Measurements from ENCODE around the gene RFX3. TPM values are rescaled to one million over a fixed set of nuclear protein-coding genes. Genes with fewer than 3 reads are reported as not detected.

RFX3 gene
- total RNA-seq, 4 donors from 2014 or later, result 8.4 to 15.3 (median 9.7) TPM

DNA sequence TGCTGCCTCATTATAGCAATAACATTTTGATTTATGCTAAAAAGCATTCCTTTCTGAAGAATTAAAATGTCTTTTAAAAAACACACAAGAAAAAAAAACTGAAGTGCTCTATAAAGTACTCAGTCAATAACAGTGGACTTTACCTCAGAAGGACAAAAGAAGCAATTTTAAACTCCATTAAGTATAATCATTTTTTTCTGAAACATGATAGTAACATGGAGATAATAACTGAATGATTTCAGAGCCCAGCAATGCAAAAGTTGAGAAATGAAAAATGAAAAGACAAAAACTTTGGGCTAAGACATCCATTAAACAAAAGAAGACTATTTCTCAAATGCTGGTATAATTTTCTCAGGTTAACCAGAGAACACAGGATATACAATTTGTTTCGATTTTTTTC lies 78.7 kb downstream of the RFX3 start:
- TF ChIP-seq, protein P1, sequence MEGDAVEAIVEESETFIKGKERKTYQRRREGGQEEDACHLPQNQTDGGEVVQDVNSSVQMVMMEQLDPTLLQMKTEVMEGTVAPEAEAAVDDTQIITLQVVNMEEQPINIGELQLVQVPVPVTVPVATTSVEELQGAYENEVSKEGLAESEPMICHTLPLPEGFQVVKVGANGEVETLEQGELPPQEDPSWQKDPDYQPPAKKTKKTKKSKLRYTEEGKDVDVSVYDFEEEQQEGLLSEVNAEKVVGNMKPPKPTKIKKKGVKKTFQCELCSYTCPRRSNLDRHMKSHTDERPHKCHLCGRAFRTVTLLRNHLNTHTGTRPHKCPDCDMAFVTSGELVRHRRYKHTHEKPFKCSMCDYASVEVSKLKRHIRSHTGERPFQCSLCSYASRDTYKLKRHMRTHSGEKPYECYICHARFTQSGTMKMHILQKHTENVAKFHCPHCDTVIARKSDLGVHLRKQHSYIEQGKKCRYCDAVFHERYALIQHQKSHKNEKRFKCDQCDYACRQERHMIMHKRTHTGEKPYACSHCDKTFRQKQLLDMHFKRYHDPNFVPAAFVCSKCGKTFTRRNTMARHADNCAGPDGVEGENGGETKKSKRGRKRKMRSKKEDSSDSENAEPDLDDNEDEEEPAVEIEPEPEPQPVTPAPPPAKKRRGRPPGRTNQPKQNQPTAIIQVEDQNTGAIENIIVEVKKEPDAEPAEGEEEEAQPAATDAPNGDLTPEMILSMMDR (IDR thresholded peaks at IDR 0.05; ENCODE audit: low read depth), result no peak

DNA sequence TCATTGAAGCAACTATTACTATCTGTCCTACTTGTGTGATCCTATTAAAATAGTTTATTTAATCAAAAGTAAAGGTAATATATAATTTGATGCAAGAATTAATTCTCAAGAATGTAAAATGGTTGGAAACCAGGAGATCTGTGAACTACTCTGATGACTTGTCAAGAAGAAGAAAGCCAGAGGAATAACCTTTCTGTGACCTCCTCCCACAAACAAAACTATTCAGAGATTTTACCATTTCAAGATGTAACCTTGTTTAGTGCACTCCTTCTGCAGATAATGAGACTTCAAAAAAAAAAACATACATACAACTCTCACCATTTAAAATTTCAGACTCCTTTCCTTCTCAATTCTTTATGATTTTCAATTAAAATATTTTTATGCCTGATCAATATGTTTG lies 79.5 kb downstream of the RFX3 start:
- TF ChIP-seq, protein P1 (IDR thresholded peaks at IDR 0.05; ENCODE audit: low read depth), result no peak

DNA sequence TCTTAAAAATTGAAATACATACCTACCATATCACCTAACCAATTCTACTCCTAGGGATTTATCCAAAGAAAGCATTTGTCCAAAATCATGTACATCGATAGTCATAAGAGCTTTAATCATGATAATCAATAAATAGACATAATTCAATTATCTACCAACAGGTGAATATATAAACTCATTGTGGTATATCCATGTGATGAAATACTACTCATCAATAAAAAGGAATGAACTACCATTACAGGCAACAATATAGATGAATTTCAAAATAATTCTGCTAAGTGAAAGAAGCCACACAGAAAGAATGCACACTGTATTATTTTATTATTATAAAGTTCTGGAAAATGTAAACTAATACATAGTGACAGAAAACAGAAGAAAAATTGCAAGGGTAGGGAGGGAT lies 81.8 kb downstream of the RFX3 start:
- TF ChIP-seq, protein P1 (IDR thresholded peaks at IDR 0.05; ENCODE audit: low read depth), result no peak

GRCh38 chr9:3441197-3441816 lies 84.5 kb downstream of the RFX3 start:
- TF ChIP-seq, protein P1 (IDR thresholded peaks at IDR 0.05; ENCODE audit: low read depth), result no peak

DNA sequence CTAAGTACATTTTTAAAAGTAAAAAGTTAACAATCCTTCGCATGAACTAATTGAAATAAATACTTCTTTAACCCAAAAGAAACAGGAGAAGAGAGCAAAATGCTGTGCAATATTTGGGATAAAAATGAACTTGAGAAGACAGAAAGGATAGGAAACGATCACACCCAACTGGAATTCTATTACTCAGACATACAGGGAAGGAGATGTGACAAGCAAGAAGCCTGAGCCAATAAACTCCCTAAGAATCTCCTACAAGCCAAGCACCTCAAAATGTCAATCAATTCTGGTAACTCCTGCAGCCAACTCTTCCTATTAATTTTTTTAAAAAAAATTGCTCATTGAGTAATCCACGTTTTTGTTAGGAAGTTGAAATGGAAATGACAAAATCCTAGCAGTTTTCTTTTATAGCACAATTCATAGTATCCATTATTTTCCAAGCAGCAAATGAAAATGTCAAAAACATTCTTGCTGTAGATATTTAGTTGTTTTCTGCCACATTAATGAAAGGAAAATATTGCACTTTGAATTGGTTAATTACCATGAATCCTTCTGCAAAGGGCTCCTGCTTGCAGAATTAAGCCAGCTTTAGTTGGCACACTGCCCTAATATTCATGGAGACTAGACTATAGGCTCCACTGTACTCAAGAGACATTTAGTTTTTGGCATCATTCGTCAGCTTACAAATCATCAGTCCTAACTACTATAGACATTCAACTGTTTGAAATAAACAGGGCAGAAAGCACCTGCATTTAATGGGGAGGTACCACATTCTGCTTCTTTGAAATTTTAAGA lies 89.0 kb downstream of the RFX3 start:
- TF ChIP-seq, protein P1 (IDR thresholded peaks at IDR 0.05; ENCODE audit: low read depth), result no peak

- TF ChIP-seq, protein P1 (IDR thresholded peaks at IDR 0.05; ENCODE audit: low read depth), result no peak
These were observed 90.1 kb downstream of the RFX3 start for GRCh38 chr9:3435732-3436131.

DNA sequence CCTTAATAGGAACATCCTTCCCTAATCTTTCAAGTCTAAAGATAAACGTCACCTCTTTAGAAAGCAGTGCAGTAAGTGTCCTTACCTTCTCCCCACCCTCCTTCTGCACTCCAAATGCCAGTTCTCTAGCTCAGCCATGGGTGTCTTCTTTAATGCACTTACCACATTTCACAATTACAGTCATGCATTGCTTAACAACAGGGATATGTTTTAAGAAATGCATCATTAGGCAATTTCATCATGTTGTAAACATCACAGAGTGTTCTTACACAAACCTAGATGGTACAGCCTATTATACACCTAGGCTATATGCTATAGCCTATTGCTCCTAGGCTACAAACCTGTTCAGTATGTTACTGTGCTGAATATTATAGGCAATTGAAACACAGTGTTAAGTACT lies 91.2 kb downstream of the RFX3 start:
- TF ChIP-seq, protein P1 (IDR thresholded peaks at IDR 0.05; ENCODE audit: low read depth), result no peak

All from subcutaneous adipose tissue (tissue), 4 donors.